Gastroesophageal sphincter (tissue), 3 donors: Measurements from ENCODE around the gene BMAL1.

Experiments
- POLR2A ChIP-seq, 2 donors: fragments of 450-650 bp; IDR thresholded peaks; one replicate each; pipeline ENCODE4 v1.6.1; 2017; ENCODE audit warnings: antibody characterized with exemption in 2 of 2, mild to moderate bottlenecking in 2 of 2, moderate library complexity in 1 of 2
- TF ChIP-seq, protein P1 (sequence below), 4 experiments: fragments of 200-600 bp in 2 of 4; fragments of 450-650 bp in 2 of 4; sonication (generic) in 1 of 4; IDR thresholded peaks; one replicate each; pipeline ENCODE4 v1.5.1; 2017 to 2019; ENCODE audit warnings: antibody characterized with exemption in 4 of 4, mild to moderate bottlenecking in 2 of 4, moderate library complexity in 2 of 4

DNA sequence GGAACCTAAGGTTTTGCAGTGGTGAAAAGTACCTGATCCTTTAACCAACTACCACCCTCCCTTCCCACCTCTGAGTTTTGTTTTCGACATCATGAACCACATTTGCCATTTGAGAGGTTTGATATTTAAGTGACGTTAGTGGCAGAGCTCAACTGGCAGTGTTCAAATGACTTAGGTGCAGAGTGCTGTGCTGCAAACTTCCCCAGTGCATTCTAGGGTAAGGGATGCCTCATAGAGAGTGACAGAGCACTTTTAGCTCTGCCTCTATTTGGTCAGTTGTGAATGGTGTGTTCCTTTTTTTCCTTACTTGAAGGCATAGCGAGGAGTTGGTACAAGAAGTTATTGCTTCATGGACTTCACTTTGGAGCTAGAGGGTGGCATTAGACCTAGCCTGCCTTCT, 9.4 kb downstream of the BMAL1 start:
- TF ChIP-seq, protein P1, sequence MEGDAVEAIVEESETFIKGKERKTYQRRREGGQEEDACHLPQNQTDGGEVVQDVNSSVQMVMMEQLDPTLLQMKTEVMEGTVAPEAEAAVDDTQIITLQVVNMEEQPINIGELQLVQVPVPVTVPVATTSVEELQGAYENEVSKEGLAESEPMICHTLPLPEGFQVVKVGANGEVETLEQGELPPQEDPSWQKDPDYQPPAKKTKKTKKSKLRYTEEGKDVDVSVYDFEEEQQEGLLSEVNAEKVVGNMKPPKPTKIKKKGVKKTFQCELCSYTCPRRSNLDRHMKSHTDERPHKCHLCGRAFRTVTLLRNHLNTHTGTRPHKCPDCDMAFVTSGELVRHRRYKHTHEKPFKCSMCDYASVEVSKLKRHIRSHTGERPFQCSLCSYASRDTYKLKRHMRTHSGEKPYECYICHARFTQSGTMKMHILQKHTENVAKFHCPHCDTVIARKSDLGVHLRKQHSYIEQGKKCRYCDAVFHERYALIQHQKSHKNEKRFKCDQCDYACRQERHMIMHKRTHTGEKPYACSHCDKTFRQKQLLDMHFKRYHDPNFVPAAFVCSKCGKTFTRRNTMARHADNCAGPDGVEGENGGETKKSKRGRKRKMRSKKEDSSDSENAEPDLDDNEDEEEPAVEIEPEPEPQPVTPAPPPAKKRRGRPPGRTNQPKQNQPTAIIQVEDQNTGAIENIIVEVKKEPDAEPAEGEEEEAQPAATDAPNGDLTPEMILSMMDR (IDR thresholded peaks at IDR 0.05): no peak
- TF ChIP-seq POLR2A (IDR thresholded peaks at IDR 0.05): no peak
